Cardiac muscle cell (in vitro differentiated cells and primary cell): ENCODE measurements around the gene MUC4. TPM values are rescaled to one million over a fixed set of nuclear protein-coding genes. Genes with fewer than 3 reads are reported as not detected.
"Not testable (repeated sequence)": the region's sequence is repeated elsewhere in the genome, so short reads cannot be mapped to it uniquely, and the experiment has no call there.

Experiments
- DNase-seq, 2 donors: peaks; one replicate each; pipeline versions ENCODE4 v3.0.0 to v3.0.0-alpha.2; 2010 to 2017; ENCODE audit warnings: low read depth in 1 of 2, low spot score in 1 of 2
- H3K27ac ChIP-seq: fragments of 200-600 bp; sonication (generic); 2 replicates; pipeline ENCODE4 v1.5.1; 2016
- H3K27me3 ChIP-seq: fragments of 200-600 bp; sonication (generic); 2 replicates; pipeline ENCODE4 v1.6.0; 2016; ENCODE audit warnings: control low read depth
- H3K36me3 ChIP-seq: fragments of 200-600 bp; sonication (generic); 2 replicates; pipeline ENCODE4 v1.5.1; 2016; ENCODE audit warnings: control low read depth
- H3K4me1 ChIP-seq: fragments of 200-600 bp; sonication (generic); 2 replicates; pipeline ENCODE4 v1.8.1; 2017; ENCODE audit warnings: low read depth, mild to moderate bottlenecking, mixed run types
- H3K4me3 ChIP-seq: fragments of 200-600 bp; sonication (generic); 2 replicates; pipeline ENCODE4 v1.5.1; 2016; ENCODE audit warnings: mild to moderate bottlenecking
- H3K9me3 ChIP-seq: fragments of 200-600 bp; sonication (generic); 2 replicates; pipeline ENCODE4 v1.5.1; 2017; ENCODE audit warnings: low read depth, mild to moderate bottlenecking, control low read depth
- CTCF ChIP-seq: IDR thresholded peaks from 2 replicates; pipeline ENCODE4 v1.5.1; 2012; ENCODE audit warnings: low read depth, mild to moderate bottlenecking, low read length
- polyA plus RNA-seq: library from polyadenylated mRNA; unstranded; fragments of >200 nt; fragmentation: Nextera tagmentation; extraction: Ambion mirVana; gene quantifications from 2 replicates; pipeline ENCODE4 v1.2.1, GENCODE V29; 2016
- total RNA-seq: library from RNA; depleted of rRNA; stranded (reverse); fragments of >200 nt; gene quantifications from 2 replicates; pipeline ENCODE4 v1.2.3, GENCODE V29; 2016

The MUC4 gene
- total and polyA plus RNA-seq, 2 experiments from 2014 or later = 0.16 TPM; not detected in 1

- peak in 1 of 2 donors; percentile 34 for DNase-seq
- H3K27me3 ChIP-seq = no peaks in the 10 kb centered on the region
- no peaks in the 10 kb centered on the region for H3K9me3 ChIP-seq
- no peak for TF ChIP-seq CTCF
- H3K27ac ChIP-seq = no peak overlapping the region
- H3K36me3 ChIP-seq = no peaks in the 10 kb centered on the region
- H3K4me3 ChIP-seq = no peak overlapping the region
- no peaks in the 10 kb centered on the region for H3K4me1 ChIP-seq
Measured at GRCh38 chr3:195752546-195753331, 59.0 kb downstream of the MUC4 start.

DNA sequence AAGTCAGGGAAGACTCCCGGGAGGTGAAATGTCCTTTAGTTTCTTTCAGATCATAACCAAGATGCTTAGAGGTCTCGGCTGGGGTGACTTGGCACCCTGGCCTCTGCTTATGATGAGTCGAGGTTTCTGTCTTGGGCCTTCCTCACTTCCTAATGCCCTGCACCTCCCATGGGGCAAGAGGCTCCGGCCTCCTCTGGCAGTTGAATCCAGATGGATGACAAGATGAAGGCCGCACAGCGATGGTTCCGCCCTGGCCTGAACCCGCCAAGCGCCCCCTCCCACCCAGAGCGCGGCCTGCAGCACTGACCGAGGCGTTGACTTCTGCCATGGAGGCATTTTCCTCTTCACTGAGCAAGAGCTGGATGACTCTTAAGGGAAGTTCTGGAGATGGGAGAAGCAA is 59.7 kb downstream of the MUC4 start:
- Histone ChIP-seq H3K27me3 (no peaks in the 10 kb centered on the region), H3K27ac (no peak overlapping the region), H3K9me3 (no peaks in the 10 kb centered on the region), H3K4me3 (no peak overlapping the region), H3K4me1 (no peaks in the 10 kb centered on the region), H3K36me3 (no peaks in the 10 kb centered on the region)
- no peak for TF ChIP-seq CTCF
- no peak for DNase-seq

DNA sequence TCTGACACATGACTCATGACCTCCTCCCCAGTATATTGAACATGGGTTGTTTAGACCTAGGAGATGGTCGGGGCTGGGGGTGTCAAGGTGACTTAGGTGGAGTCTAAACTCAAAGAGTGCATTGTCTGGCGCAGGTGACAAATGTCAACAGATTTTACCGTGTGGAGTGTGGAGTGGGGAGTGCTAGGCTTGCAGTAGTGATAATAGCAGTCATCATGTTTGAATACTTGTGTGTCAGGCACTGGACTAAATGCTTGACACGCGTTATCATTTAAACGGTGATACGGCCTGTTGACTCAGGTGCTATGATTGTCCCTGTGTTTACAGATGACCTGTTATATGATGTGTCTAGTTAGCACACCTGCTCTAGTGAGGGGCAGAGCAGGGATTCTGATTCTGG is 60.2 kb downstream of the MUC4 start:
- Histone ChIP-seq H3K4me1 (no peaks in the 10 kb centered on the region), H3K27me3 (no peaks in the 10 kb centered on the region), H3K27ac (no peak overlapping the region), H3K36me3 (no peaks in the 10 kb centered on the region), H3K4me3 (no peak overlapping the region), H3K9me3 (no peaks in the 10 kb centered on the region)
- no peak for DNase-seq
- no peak for TF ChIP-seq CTCF

- H3K27ac ChIP-seq = no peak overlapping the region
- TF ChIP-seq CTCF = no peak
- no peaks in the 10 kb centered on the region for H3K27me3 ChIP-seq
- H3K36me3 ChIP-seq = no peaks in the 10 kb centered on the region
- H3K4me3 ChIP-seq = no peak overlapping the region
- no peaks in the 10 kb centered on the region for H3K9me3 ChIP-seq
- DNase-seq = no peak
- no peaks in the 10 kb centered on the region for H3K4me1 ChIP-seq
Measured at GRCh38 chr3:195750797-195751520, 60.8 kb downstream of the MUC4 start.

DNA sequence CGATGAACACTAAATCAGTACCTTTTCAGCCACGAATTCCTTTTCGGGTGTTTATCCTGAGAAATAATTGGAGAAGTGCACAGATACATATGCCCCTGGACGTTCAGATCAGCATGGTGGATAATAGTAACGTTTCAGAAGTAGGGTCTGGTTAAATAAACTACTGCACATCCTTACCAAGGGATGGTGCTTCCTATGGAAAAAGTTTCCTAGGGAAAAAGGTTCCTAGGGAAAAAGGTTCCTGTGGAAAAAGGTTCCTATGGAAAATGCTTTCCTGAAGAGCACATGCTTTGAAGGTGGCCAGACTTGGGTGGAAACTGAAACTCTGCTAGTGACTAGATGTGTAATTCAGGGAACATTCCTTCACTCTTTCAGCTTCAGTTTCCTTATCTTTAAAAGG is 62.6 kb downstream of the MUC4 start:
- not testable (repeated sequence) for DNase-seq, H3K4me3 ChIP-seq, H3K9me3 ChIP-seq, H3K27ac ChIP-seq, H3K4me1 ChIP-seq, H3K27me3 ChIP-seq, H3K36me3 ChIP-seq

DNA sequence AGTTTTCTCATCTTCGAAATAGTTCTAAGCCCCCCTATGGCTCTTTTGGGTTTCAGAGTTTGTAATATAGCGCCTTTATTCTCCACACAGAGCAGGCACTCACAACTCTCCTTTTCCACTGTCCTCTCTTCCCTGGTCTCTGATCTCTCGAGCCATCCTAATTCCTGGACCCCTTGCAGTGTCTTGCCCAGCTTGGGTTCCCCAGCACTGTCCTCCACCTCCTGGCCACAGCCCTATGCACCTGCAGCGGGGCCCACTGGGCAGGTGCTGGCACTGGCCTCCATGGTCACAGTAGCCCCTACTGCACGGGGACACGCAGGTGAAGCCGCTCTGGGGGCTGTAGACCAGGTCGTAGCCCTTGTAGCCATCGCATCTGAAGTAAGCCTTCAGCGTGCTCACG is 63.1 kb downstream of the MUC4 start:
- H3K27ac ChIP-seq = no peak overlapping the region
- no peak for DNase-seq
- H3K4me3 ChIP-seq = no peak overlapping the region
- no peak for TF ChIP-seq CTCF
- H3K27me3 ChIP-seq = no peaks in the 10 kb centered on the region
- no peaks in the 10 kb centered on the region for H3K36me3 ChIP-seq
- H3K4me1 ChIP-seq = no peaks in the 10 kb centered on the region
- no peaks in the 10 kb centered on the region for H3K9me3 ChIP-seq
